DMS 273 treated with DMSO at 0.1 percent for 48 hours (cell line): Measurements from ENCODE around the gene TDRD9.
"Not testable (repeated sequence)": the region's sequence is repeated elsewhere in the genome, so short reads cannot be mapped to it uniquely, and the experiment has no call there.

Experiments
- DNase-seq: peaks from one replicate; lab custom pipeline; 2025; lab: John Stamatoyannopoulos, UW

The TDRD9 gene

GRCh38 chr14:103980623-103981238, 52.5 kb downstream of the TDRD9 start:
- DNase-seq = not testable (repeated sequence)

DNA sequence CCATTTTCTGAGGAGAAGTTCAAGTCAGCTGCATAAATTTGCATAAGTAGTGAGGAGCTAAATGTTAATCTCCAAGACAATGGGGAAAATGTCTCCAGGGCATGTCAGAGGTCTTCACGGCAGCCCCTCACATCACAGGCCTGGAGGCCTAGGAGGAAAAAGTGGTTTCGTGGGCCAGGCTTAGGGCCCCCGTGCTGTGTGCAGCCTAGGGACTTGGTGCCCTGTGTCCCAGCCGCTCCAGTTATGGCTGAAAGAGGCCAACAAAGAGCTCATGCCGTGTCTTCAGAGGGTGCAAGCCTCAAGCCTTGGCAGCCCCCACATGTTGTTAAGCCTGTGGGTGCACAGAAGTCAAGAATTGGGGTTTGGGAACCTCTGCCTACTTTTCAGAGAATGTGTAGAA, 55.9 kb downstream of the TDRD9 start:
- no peak for DNase-seq

- no peak for DNase-seq
Measured at GRCh38 chr14:103989034-103989433, 60.8 kb downstream of the TDRD9 start.

- no peak for DNase-seq
Measured at GRCh38 chr14:103989964-103990363, 61.7 kb downstream of the TDRD9 start.

DNA sequence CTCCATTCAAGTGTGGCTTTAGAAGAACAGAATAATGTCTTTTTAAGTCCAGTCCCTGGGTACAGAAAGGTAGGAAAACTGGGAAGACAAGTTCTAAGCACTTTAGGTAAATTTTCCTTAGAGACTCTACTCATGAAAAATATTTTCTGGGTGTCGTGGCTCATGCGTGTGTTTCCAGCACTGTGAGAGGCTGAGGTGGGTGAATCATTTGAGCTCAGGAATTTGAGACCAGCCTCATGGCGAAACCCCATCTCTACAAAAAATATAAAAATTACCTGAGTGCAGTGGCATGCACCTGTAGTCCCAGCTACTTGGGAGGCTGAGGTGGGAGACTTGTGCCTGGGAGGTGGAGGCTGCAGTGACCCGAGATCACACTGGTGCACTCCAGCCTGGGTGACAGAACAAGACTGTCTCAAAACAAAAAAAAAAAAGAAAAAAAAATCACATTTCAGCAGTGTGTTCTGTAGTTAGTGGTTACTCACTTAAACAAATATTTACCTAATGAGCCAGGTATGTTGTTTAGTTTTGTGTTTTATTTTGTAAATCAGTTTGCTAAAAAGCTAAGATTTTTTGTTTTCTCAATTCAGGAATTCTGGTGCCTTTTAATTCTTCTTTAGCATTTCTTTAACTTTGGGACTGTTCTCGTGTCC, 66.4 kb downstream of the TDRD9 start:
- DNase-seq = no peak

GRCh38 chr14:103995876-103996275, 67.6 kb downstream of the TDRD9 start:
- no peak for DNase-seq

DNA sequence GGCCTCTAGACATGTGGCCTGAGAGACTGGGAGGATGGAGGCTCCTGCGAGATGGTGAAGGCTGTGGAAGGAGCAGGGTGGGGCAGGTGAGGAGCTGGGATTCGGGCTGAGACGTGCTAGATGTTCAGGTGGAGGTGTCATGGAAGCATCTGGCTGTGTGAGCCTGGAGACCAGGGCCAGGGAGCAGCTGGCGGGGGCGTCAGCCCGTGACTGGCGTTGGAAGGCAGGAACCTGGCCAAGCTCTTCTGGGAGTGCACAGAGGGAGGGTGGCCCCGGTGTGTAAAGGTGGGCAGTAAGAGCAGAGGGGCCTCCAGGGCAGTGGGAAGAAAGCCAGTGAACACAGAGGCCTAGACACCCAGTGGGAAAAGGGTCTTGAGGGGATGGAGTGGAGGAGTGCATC, 69.1 kb downstream of the TDRD9 start:
- no peak for DNase-seq

GRCh38 chr14:103998027-103998426, 69.8 kb downstream of the TDRD9 start:
- no peak for DNase-seq

DNA sequence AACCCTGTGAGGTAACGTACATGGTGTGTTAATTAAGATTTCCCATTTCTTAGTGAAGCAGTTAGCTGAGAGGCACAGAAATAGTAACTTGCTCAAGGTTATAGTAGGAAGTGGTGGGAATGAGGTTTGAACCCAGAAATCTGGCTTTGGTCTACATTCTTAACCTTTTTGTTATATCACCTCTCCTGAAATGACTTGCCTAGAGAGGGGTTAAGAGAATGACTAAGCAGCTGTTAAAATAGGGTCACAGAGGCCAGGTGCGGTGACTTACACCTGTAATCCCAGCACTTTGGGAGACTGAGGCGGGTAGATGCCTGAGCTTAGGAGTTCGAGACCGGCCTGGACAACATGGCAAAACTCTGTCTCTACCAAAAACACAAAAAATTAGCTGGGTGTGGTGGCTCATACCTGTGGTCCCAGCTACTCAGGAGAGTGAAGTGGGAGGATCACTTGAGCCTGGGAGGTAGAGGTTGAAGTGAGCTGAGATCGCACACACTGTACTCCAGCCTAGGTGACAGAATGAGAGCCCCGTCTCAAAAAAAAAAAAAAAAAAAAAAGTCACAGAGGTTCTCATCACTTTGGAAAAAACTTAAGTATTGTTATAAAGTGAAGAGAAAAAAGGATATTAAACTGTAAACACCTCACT, 71.7 kb downstream of the TDRD9 start:
- DNase-seq = no peak

- DNase-seq = no peak
Measured at GRCh38 chr14:104001003-104001402, 72.7 kb downstream of the TDRD9 start.

DNA sequence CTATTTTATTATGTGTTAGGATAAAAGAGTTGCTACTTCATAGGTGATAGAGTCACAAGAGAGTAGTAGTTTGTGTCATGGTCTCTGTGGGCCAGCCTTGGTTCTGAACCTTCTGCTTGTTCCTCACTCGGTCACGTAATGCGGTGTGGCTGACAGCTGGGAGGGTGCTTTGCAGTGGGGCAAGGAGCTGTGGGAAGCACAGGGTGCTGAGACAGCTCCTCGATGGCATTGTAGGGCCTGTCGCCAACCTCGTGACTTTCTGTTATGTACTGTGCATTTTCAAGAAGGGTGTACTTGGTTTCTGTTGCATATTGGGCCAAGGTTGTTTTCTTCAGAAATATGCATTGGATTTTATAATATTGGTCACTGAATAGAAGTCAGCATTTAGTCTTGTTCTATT, 75.4 kb downstream of the TDRD9 start:
- no peak for DNase-seq

- DNase-seq = no peak
Measured at GRCh38 chr14:104004849-104005248, 76.6 kb downstream of the TDRD9 start.

DNA sequence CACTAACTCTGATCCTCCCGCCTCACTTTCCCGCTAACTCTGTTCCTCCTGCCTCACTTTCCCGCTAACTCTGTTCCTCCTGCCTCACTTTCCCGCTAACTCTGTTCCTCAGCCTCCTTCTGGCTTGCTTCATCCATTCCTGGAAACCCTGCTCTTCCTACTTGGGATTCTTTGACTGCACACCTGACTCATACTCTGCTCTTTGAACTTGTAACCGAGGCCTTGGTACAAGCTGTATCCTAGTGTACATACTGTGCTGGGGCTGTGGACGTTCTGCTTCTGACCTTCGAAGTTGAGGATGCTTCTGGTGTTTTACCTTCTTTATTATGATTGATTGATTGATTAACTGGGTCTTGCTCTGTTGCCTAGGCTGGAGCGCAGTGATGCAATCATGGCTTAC, 77.2 kb downstream of the TDRD9 start:
- no peak for DNase-seq

- DNase-seq = no peak
Measured at GRCh38 chr14:104007121-104007520, 78.9 kb downstream of the TDRD9 start.

DNA sequence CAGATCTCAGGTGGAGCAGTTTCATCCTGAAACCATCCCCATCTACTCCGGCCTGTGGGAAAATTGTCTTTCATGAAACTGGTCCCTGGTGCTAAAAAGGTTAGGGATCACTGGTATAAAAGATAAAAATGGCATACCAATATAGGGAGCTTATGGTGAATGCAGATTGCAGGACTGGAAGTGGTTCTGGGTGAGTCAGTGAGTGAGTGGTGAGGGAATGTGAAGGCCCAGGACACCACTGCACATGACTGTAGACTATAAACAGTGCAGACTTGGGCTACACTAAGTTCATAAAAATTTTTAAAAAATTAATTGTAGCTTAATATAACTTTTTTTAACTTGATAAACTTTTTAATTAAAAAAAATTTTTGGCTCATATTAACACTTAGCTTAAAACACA, 81.0 kb downstream of the TDRD9 start:
- DNase-seq = no peak

- DNase-seq = no peak
Measured at GRCh38 chr14:104011824-104012517, 83.7 kb downstream of the TDRD9 start.

DNA sequence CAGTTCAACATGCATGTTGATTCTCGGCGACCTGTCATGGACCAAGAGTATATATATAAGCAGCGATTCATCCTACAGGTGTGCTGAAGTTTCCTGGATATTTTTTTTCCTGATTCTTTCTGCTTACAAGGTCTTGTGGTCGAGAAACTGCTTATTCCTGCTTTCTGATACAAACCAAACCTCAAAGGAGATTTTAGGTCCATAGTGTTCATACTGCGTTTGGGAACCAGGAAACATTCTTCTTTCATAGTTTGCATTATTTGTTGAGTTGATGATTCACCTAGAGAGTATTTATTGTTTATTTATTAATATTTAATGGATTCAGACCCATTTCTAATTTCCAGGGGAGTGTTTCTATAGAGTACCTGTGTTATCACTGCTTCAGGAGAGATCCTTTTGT, 86.5 kb downstream of the TDRD9 start:
- no peak for DNase-seq

- DNase-seq = no peak
Measured at GRCh38 chr14:104016873-104017650, 88.8 kb downstream of the TDRD9 start.

GRCh38 chr14:104019029-104019428, 90.8 kb downstream of the TDRD9 start:
- no peak for DNase-seq

DNA sequence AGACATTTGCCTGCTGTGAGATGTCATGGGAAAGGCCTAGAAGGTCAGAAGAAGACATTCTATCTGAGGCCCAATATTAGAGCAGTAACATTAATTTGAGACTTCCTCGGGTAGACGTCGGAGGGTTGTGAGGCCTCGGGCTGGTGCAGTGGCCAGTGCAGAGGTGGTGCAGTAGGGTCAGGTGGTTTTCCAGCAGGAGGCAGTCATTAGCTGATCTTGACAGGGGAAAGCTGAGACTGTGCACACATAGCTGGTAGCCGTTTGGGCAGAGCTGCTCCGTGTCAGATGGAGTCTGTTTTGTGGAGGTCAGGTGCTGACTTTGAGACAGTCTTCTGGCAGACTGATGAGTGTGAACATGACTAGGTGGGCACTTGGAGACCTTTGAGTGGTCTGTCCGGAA, 91.5 kb downstream of the TDRD9 start:
- no peak for DNase-seq

DNA sequence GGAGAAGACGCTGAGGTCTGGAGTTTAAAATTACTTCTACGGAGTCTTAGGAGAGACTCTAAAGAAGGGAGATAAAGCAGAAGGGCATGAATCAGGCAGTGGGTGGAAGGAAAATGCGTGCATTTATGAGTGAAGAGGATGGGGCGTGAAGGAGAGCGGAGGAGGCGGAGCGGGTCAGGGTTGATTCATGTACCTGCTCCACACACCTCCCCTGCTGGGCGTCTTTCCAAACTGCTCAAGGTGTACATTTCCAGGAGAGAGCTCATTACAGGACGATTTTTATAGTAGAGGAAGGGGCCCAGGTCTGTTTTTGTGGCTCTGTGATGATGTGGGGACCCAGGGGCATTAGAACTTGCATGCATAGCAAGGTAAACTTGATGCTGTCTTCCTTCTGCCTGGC, 92.2 kb downstream of the TDRD9 start:
- DNase-seq = no peak
